Activated B cell treated with CpG ODN at 0.5 μM for 24 hours (primary cell): ENCODE data around the gene MDM4. TPM values are rescaled to one million over a fixed set of nuclear protein-coding genes. Genes with fewer than 3 reads are reported as not detected.

Experiments
- ATAC-seq: fragments of 200-7000 bp; cut with Tn5 transposase; one replicate; pipeline ENCODE4 v1.10.0; 2021; ENCODE audit warnings: low read depth, mild to moderate bottlenecking, moderate library complexity
- CTCF ChIA-PET: fragments of 350-600 bp; sonication (Branson Sonifier 250); formaldehyde crosslinking; loops from one replicate; lab custom pipeline; 2021; ENCODE audit warnings: antibody characterized with exemption; lab: Charles Lee
- POLR2A ChIA-PET: fragments of 350-600 bp; sonication (Branson Sonifier 250); formaldehyde crosslinking; loops from one replicate; lab custom pipeline; 2021; ENCODE audit warnings: antibody characterized with exemption; lab: Charles Lee
- DNase-seq: peaks from one replicate; pipeline ENCODE4 v3.0.0; 2022
- H3K27ac Mint-ChIP-seq: one replicate; pipeline ENCODE4 v1.8.0; 2020; ENCODE audit warnings: mixed read lengths
- H3K27me3 Mint-ChIP-seq: one replicate; pipeline ENCODE4 v1.8.0; 2021; ENCODE audit warnings: mixed read lengths
- H3K36me3 Mint-ChIP-seq: one replicate; pipeline ENCODE4 v1.8.0; 2021; ENCODE audit warnings: low read depth, mixed read lengths
- H3K4me1 Mint-ChIP-seq: one replicate; pipeline ENCODE4 v1.8.0; 2021; ENCODE audit warnings: mixed read lengths
- H3K4me3 Mint-ChIP-seq: one replicate; pipeline ENCODE4 v1.8.0; 2020; ENCODE audit warnings: mild to moderate bottlenecking, mixed read lengths
- H3K9me3 Mint-ChIP-seq: one replicate; pipeline ENCODE4 v1.8.0; 2020; ENCODE audit warnings: mixed read lengths
- CTCF ChIP-seq: fragments of 200-600 bp; IDR thresholded peaks from one replicate; pipeline ENCODE4 v1.8.0; 2022; ENCODE audit warnings: antibody characterized with exemption, mild to moderate bottlenecking
- intact Hi-C: fragments of 100-400 bp; cut with micrococcal nuclease; formaldehyde crosslinking; loops from one replicate; pipeline ENCODE4 v1.15.1; 2024
- total RNA-seq: library from RNA; stranded (reverse); gene quantifications from 2 replicates; pipeline ENCODE4 v1.2.3, GENCODE V29; 2022

The MDM4 gene
- total RNA-seq, 1 donor from 2014 or later = 264 TPM

GRCh38 chr1:204577794-204578478 is 61.7 kb downstream of the MDM4 start:
- H3K36me3 Mint-ChIP-seq = peaks cover 32% of the 10 kb centered on the region
- DNase-seq = no peak
- H3K9me3 Mint-ChIP-seq = no peaks in the 10 kb centered on the region
- no peak for TF ChIP-seq CTCF
- H3K27me3 Mint-ChIP-seq = no peaks in the 10 kb centered on the region
- no peak overlapping the region for H3K4me3 Mint-ChIP-seq
- no peak for ATAC-seq
- H3K4me1 Mint-ChIP-seq = peaks cover 51% of the 10 kb centered on the region
- peak overlapping the region; percentile 95 for H3K27ac Mint-ChIP-seq
- intact Hi-C loops = no loop called here
- ChIA-PET POLR2A (no interaction called here), CTCF (interaction anchor here (1.3 to 2.4 kb wide), 2 partner anchors 12 to 229 kb away, joined by 6 to 11 read pairs; no protein-coding TSS in a partner anchor)

GRCh38 chr1:204578867-204579664 is 62.9 kb downstream of the MDM4 start:
- Mint-ChIP-seq H3K4me1 (peaks cover 55% of the 10 kb centered on the region), H3K9me3 (no peaks in the 10 kb centered on the region), H3K27me3 (no peaks in the 10 kb centered on the region), H3K27ac (peak overlapping the region; percentile 95), H3K36me3 (peaks cover 25% of the 10 kb centered on the region), H3K4me3 (peak overlapping the region; percentile 88)
- DNase-seq = no peak
- ATAC-seq = peak; percentile 76
- intact Hi-C loops = no loop called here
- no peak for TF ChIP-seq CTCF
- POLR2A ChIA-PET = interaction anchor here (1.4 kb wide), 1 partner anchor 13 kb away, joined by 4 read pairs; no protein-coding TSS in a partner anchor
- CTCF ChIA-PET = interaction anchor here (0.7 to 2.4 kb wide), 4 partner anchors 13 to 394 kb away, joined by 3 to 11 read pairs (median 6); no protein-coding TSS in a partner anchor

GRCh38 chr1:204579681-204580080 is 63.5 kb downstream of the MDM4 start:
- CTCF ChIA-PET = interaction anchor here (0.7 to 2.4 kb wide), 3 partner anchors 184 to 393 kb away, joined by 3 to 11 read pairs (median 7); no protein-coding TSS in a partner anchor
- DNase-seq (no peak), ATAC-seq (no peak)
- no peaks in the 10 kb centered on the region for H3K9me3 Mint-ChIP-seq
- peak overlapping the region; percentile 88 for H3K4me3 Mint-ChIP-seq
- H3K4me1 Mint-ChIP-seq = peaks cover 60% of the 10 kb centered on the region
- peaks cover 20% of the 10 kb centered on the region for H3K36me3 Mint-ChIP-seq
- intact Hi-C loops = no loop called here
- TF ChIP-seq CTCF = no peak
- POLR2A ChIA-PET = interaction anchor here (1.4 kb wide), 1 partner anchor 14 kb away, joined by 4 read pairs; no protein-coding TSS in a partner anchor
- peak overlapping the region; percentile 95 for H3K27ac Mint-ChIP-seq
- H3K27me3 Mint-ChIP-seq = no peaks in the 10 kb centered on the region

GRCh38 chr1:204580862-204581261 is 64.7 kb downstream of the MDM4 start:
- Mint-ChIP-seq H3K4me3 (no peak overlapping the region), H3K9me3 (no peaks in the 10 kb centered on the region), H3K27me3 (no peaks in the 10 kb centered on the region), H3K36me3 (peaks cover 14% of the 10 kb centered on the region), H3K27ac (no peak overlapping the region), H3K4me1 (peaks cover 69% of the 10 kb centered on the region)
- ATAC-seq = no peak
- ChIA-PET CTCF (interaction anchor here (0.9 to 1.9 kb wide), 2 partner anchors 15 to 183 kb away, joined by 3 to 7 read pairs; no protein-coding TSS in a partner anchor), POLR2A (no interaction called here)
- DNase-seq = no peak
- no peak for TF ChIP-seq CTCF
- intact Hi-C loops = no loop called here
